ENCODE data around the gene PITPNC1. TPM values are rescaled to one million over a fixed set of nuclear protein-coding genes. Genes with fewer than 3 reads are reported as not detected.

The PITPNC1 gene
- total and polyA plus RNA-seq, 2 of the 13 experiments (the other 11 are each of a cell fraction or from before 2014, with no cell fraction given): 4.1 to 5.7 TPM

DNA sequence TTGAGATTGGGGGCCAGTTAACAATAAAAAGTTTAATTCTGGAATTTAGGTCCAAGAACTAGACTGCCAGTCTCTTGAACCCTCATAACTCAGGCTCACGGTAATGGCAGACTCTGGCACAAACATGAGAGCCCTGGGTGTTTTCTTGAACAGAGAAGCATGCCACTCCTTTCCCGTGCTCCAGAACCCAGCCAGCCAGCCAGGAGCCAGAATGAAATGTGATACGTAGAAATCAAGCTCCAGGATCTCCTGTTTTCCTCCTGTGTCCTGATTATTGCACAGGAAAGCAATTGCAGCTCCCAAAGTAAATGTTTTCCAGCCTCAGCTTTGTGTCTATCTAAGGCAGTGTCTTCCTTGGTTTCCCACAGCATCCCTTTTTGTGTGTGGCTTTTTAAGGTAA lies 294.4 kb downstream of the PITPNC1 start (continued):
- TF ChIP-seq, protein P1, sequence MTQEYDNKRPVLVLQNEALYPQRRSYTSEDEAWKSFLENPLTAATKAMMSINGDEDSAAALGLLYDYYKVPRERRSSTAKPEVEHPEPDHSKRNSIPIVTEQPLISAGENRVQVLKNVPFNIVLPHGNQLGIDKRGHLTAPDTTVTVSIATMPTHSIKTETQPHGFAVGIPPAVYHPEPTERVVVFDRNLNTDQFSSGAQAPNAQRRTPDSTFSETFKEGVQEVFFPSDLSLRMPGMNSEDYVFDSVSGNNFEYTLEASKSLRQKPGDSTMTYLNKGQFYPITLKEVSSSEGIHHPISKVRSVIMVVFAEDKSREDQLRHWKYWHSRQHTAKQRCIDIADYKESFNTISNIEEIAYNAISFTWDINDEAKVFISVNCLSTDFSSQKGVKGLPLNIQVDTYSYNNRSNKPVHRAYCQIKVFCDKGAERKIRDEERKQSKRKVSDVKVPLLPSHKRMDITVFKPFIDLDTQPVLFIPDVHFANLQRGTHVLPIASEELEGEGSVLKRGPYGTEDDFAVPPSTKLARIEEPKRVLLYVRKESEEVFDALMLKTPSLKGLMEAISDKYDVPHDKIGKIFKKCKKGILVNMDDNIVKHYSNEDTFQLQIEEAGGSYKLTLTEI (CRISPR knock-in tag; conservative IDR thresholded peaks at IDR 0.05): no peak
- no peak for TF ChIP-seq SKIL (CRISPR knock-in tag; IDR thresholded peaks at IDR 0.05; ENCODE audit: borderline replicate concordance)
- no peak for TF ChIP-seq ZNF343 (CRISPR knock-in tag; IDR thresholded peaks at IDR 0.05)

- no peak overlapping the region for H3K9ac ChIP-seq (ENCODE audit: insufficient read depth, low read depth, low read length)
- H3K27ac ChIP-seq (ENCODE audit: extremely low read length, insufficient read depth, low read length): no peak overlapping the region
- FAIRE-seq (no peak), DNase-seq (ENCODE audit: low spot score) (no peak), ATAC-seq (no peak)
- in situ Hi-C loops (cut with HindIII; ENCODE audit: extremely low pct_ligation_motif_present, low pct_unique_long_range_greater_than_20kb): no loop called here
- no peaks in the 10 kb centered on the region for H3K79me2 ChIP-seq (ENCODE audit: insufficient read depth, low read length)
- H3K36me3 ChIP-seq (replicated peaks in 1 of 2; ENCODE audit: control insufficient read depth in 1 of 2, insufficient read depth in 2 of 2, low read length in 2 of 2): no peaks in the 10 kb centered on the region; a peak in 1 of 5 replicates
- no peaks in the 10 kb centered on the region for H4K20me1 ChIP-seq (ENCODE audit: insufficient read depth, low read length)
- TF ChIP-seq FOXO1 (CRISPR knock-in tag; IDR thresholded peaks at IDR 0.05) (no peak), PLRG1 (conservative IDR thresholded peaks at IDR 0.05) (no peak), CREB1 (IDR thresholded peaks at IDR 0.05) (no peak), CREB1 (CRISPR knock-in tag; IDR thresholded peaks at IDR 0.05) (no peak), ZNF513 (CRISPR knock-in tag; conservative IDR thresholded peaks at IDR 0.05) (no peak), ZBTB37 (CRISPR knock-in tag; IDR thresholded peaks at IDR 0.05) (no peak), ZNF547 (CRISPR knock-in tag; IDR thresholded peaks at IDR 0.05) (no peak)
- ChIA-PET CTCF (ENCODE audit: low intra/inter-chr PET ratio, low total read pairs) (no interaction called here), POLR2A (no interaction called here)
- H3K4me1 ChIP-seq (ENCODE audit: insufficient read depth, low read length): no peaks in the 10 kb centered on the region
- intact Hi-C loops (cut with micrococcal nuclease; ENCODE audit: unreplicated experiment): no loop called here
- 80% methylated on average over 10 of the region's 10 CpGs for WGBS (ENCODE audit: low lambda C conversion rate)
- no peak overlapping the region for H2AFZ ChIP-seq (ENCODE audit: low read length)
- no peak overlapping the region for H3K4me2 ChIP-seq (ENCODE audit: low read depth, low read length)
- BruUV-seq (replicated peaks): no TSS peak
- no peaks in the 10 kb centered on the region for H3K9me3 ChIP-seq (ENCODE audit: low read length)
- no peaks in the 10 kb centered on the region for H3K27me3 ChIP-seq (ENCODE audit: control insufficient read depth in 1 of 2, insufficient read depth in 2 of 2, low read length in 2 of 2)
- H3K4me3 ChIP-seq (replicated peaks in 1 of 3; ENCODE audit: insufficient read depth in 1 of 3, low read depth in 2 of 3, low read length in 3 of 3): no peak overlapping the region
Measured at GRCh38 chr17:67672592-67673335, 295.7 kb downstream of the PITPNC1 start.
